GM23338 (cell line): Measurements from ENCODE around the gene GSC2. TPM values are rescaled to one million over a fixed set of nuclear protein-coding genes. Genes with fewer than 3 reads are reported as not detected.

Experiments
- ATAC-seq: fragments of 200-7000 bp; cut with Tn5 transposase; 3 replicates; pipeline ENCODE4 v1.9.1; 2020
- DNase-seq: peaks from one replicate; pipeline ENCODE4 v3.0.0-alpha.2; 2015; ENCODE audit warnings: low spot score
- H2AFZ ChIP-seq: fragments of 200-600 bp; sonication (generic); 2 replicates; pipeline ENCODE4 v1.8.0; 2016; ENCODE audit warnings: antibody characterized with exemption, mild to moderate bottlenecking, moderate library complexity
- H3F3A ChIP-seq: fragments of 200-600 bp; sonication (generic); replicated peaks from 2 replicates; pipeline ENCODE4 v1.8.0; 2017; ENCODE audit warnings: antibody characterized with exemption, mixed run types, low read depth
- H3K27ac ChIP-seq: fragments of 200-600 bp; sonication (generic); 2 replicates; pipeline ENCODE4 v1.6.1; 2016; ENCODE audit warnings: low read depth
- H3K27me3 ChIP-seq: fragments of 200-600 bp; sonication (generic); 2 replicates; pipeline ENCODE4 v1.8.0; 2016; ENCODE audit warnings: mild to moderate bottlenecking, mixed run types, moderate library complexity; ENCODE audit not compliant: insufficient read depth
- H3K36me3 ChIP-seq: fragments of 200-600 bp; sonication (generic); 2 replicates; pipeline ENCODE4 v1.8.0; 2016; ENCODE audit warnings: mild to moderate bottlenecking; ENCODE audit not compliant: insufficient read depth
- H3K4me1 ChIP-seq: fragments of 200-600 bp; sonication (generic); 2 replicates; pipeline ENCODE4 v1.8.0; 2016; ENCODE audit warnings: mild to moderate bottlenecking, moderate library complexity; ENCODE audit not compliant: insufficient read depth
- H3K4me2 ChIP-seq: fragments of 200-600 bp; sonication (generic); 2 replicates; pipeline ENCODE4 v1.7.1; 2017; ENCODE audit warnings: mixed run types
- H3K4me3 ChIP-seq: fragments of 200-600 bp; sonication (generic); 2 replicates; pipeline ENCODE4 v1.6.1; 2016; ENCODE audit warnings: mixed run types
- H3K79me2 ChIP-seq: fragments of 200-600 bp; sonication (generic); replicated peaks from 2 replicates; pipeline ENCODE4 v1.8.0; 2017; ENCODE audit warnings: mild to moderate bottlenecking; ENCODE audit not compliant: insufficient read depth
- H3K9me2 ChIP-seq: fragments of 200-600 bp; sonication (generic); 2 replicates; pipeline ENCODE4 v1.8.0; 2017; ENCODE audit not compliant: insufficient read depth
- H4K20me1 ChIP-seq: fragments of 200-600 bp; sonication (generic); replicated peaks from 2 replicates; pipeline ENCODE4 v1.8.0; 2017; ENCODE audit warnings: mild to moderate bottlenecking; ENCODE audit not compliant: insufficient read depth
- H3K27ac Mint-ChIP-seq: 2 replicates; pipeline ENCODE4 v1.8.0; 2020; ENCODE audit warnings: inconsistent platforms, mild to moderate bottlenecking, moderate library complexity, mixed read lengths
- H3K27me3 Mint-ChIP-seq: 3 replicates; pipeline ENCODE4 v1.8.0; 2022; ENCODE audit warnings: low read depth, mild to moderate bottlenecking, moderate library complexity, mixed read lengths, inconsistent platforms; ENCODE audit not compliant: insufficient read depth, poor library complexity
- H3K36me3 Mint-ChIP-seq: 3 replicates; pipeline ENCODE4 v1.8.0; 2021; ENCODE audit warnings: low read depth, mild to moderate bottlenecking, inconsistent platforms, moderate library complexity, mixed read lengths
- H3K4me1 Mint-ChIP-seq: 3 replicates; pipeline ENCODE4 v1.8.0; 2020; ENCODE audit warnings: mild to moderate bottlenecking, inconsistent platforms, mixed read lengths
- H3K4me3 Mint-ChIP-seq: 3 replicates; pipeline ENCODE4 v1.8.0; 2021; ENCODE audit warnings: moderate library complexity, mild to moderate bottlenecking, inconsistent platforms, mixed read lengths
- H3K9me3 Mint-ChIP-seq: 3 replicates; pipeline ENCODE4 v1.8.0; 2020; ENCODE audit warnings: moderate library complexity, mild to moderate bottlenecking, inconsistent platforms, mixed read lengths
- CREB1 ChIP-seq: fragments of 250-450 bp; sonication (Bioruptor Pico); IDR thresholded peaks from 2 replicates; pipeline ENCODE4 v1.5.0; 2020; ENCODE audit warnings: low read depth, mild to moderate bottlenecking, moderate library complexity
- CTCF ChIP-seq, 2 experiments: fragments of 200-600 bp in 1 of 2; sonication (generic) in 1 of 2; conservative IDR thresholded peaks; 2 replicates each; pipeline versions ENCODE4 v1.5.1 to v1.6.1; 2016 to 2017; ENCODE audit warnings: antibody characterized with exemption in 2 of 2, low read depth in 2 of 2, mild to moderate bottlenecking in 2 of 2, moderate library complexity in 1 of 2
- EZH2 ChIP-seq: fragments of 200-600 bp; sonication (generic); IDR thresholded peaks from one replicate; pipeline ENCODE4 v1.8.0; 2017; ENCODE audit warnings: antibody characterized with exemption, mild to moderate bottlenecking, low read depth; ENCODE audit not compliant: unreplicated experiment
- EZH2phosphoT487 ChIP-seq: fragments of 200-600 bp; sonication (generic); IDR thresholded peaks from one replicate; pipeline ENCODE4 v1.8.1; 2018; ENCODE audit warnings: antibody characterized with exemption; ENCODE audit not compliant: unreplicated experiment
- JUNB ChIP-seq: IDR thresholded peaks from one replicate; pipeline ENCODE4 v1.6.1; 2016; ENCODE audit warnings: antibody characterized with exemption; ENCODE audit not compliant: unreplicated experiment
- POLR2AphosphoS5 ChIP-seq: IDR thresholded peaks from 2 replicates; pipeline ENCODE4 v1.6.1; 2016; ENCODE audit warnings: antibody characterized with exemption, low read depth
- REST ChIP-seq: IDR thresholded peaks from one replicate; pipeline ENCODE4 v1.6.1; 2018; ENCODE audit warnings: antibody characterized with exemption; ENCODE audit not compliant: unreplicated experiment
- ZNF114 ChIP-seq: fragments of 250-450 bp; sonication (Bioruptor Pico); IDR thresholded peaks from 2 replicates; pipeline ENCODE4 v1.5.0; 2020; ENCODE audit warnings: mild to moderate bottlenecking, moderate library complexity
- ZNF331 ChIP-seq: fragments of 250-450 bp; sonication (Bioruptor Pico); IDR thresholded peaks from 2 replicates; pipeline ENCODE4 v1.5.0; 2020; ENCODE audit warnings: low read depth, mild to moderate bottlenecking, moderate library complexity
- polyA plus RNA-seq: library from polyadenylated mRNA; unstranded; fragments of >200 nt; fragmentation: Nextera tagmentation; extraction: Ambion mirVana; gene quantifications from 2 replicates; pipeline ENCODE4 v1.2.1, GENCODE V29; 2016
- total RNA-seq: library from RNA; depleted of rRNA; stranded (reverse); fragments of >200 nt; shearing (Covaris generic); gene quantifications from 2 replicates; pipeline ENCODE4 v1.2.3, GENCODE V29; 2014
- TF ChIP-seq, protein P1 (sequence below): fragments of 250-450 bp; sonication (Bioruptor Pico); IDR thresholded peaks from 2 replicates; pipeline ENCODE4 v1.5.0; 2020; ENCODE audit warnings: mild to moderate bottlenecking, moderate library complexity

Gene GSC2
- total and polyA plus RNA-seq, 2 experiments from 2014 or later = not detected

- TF ChIP-seq, protein P1, sequence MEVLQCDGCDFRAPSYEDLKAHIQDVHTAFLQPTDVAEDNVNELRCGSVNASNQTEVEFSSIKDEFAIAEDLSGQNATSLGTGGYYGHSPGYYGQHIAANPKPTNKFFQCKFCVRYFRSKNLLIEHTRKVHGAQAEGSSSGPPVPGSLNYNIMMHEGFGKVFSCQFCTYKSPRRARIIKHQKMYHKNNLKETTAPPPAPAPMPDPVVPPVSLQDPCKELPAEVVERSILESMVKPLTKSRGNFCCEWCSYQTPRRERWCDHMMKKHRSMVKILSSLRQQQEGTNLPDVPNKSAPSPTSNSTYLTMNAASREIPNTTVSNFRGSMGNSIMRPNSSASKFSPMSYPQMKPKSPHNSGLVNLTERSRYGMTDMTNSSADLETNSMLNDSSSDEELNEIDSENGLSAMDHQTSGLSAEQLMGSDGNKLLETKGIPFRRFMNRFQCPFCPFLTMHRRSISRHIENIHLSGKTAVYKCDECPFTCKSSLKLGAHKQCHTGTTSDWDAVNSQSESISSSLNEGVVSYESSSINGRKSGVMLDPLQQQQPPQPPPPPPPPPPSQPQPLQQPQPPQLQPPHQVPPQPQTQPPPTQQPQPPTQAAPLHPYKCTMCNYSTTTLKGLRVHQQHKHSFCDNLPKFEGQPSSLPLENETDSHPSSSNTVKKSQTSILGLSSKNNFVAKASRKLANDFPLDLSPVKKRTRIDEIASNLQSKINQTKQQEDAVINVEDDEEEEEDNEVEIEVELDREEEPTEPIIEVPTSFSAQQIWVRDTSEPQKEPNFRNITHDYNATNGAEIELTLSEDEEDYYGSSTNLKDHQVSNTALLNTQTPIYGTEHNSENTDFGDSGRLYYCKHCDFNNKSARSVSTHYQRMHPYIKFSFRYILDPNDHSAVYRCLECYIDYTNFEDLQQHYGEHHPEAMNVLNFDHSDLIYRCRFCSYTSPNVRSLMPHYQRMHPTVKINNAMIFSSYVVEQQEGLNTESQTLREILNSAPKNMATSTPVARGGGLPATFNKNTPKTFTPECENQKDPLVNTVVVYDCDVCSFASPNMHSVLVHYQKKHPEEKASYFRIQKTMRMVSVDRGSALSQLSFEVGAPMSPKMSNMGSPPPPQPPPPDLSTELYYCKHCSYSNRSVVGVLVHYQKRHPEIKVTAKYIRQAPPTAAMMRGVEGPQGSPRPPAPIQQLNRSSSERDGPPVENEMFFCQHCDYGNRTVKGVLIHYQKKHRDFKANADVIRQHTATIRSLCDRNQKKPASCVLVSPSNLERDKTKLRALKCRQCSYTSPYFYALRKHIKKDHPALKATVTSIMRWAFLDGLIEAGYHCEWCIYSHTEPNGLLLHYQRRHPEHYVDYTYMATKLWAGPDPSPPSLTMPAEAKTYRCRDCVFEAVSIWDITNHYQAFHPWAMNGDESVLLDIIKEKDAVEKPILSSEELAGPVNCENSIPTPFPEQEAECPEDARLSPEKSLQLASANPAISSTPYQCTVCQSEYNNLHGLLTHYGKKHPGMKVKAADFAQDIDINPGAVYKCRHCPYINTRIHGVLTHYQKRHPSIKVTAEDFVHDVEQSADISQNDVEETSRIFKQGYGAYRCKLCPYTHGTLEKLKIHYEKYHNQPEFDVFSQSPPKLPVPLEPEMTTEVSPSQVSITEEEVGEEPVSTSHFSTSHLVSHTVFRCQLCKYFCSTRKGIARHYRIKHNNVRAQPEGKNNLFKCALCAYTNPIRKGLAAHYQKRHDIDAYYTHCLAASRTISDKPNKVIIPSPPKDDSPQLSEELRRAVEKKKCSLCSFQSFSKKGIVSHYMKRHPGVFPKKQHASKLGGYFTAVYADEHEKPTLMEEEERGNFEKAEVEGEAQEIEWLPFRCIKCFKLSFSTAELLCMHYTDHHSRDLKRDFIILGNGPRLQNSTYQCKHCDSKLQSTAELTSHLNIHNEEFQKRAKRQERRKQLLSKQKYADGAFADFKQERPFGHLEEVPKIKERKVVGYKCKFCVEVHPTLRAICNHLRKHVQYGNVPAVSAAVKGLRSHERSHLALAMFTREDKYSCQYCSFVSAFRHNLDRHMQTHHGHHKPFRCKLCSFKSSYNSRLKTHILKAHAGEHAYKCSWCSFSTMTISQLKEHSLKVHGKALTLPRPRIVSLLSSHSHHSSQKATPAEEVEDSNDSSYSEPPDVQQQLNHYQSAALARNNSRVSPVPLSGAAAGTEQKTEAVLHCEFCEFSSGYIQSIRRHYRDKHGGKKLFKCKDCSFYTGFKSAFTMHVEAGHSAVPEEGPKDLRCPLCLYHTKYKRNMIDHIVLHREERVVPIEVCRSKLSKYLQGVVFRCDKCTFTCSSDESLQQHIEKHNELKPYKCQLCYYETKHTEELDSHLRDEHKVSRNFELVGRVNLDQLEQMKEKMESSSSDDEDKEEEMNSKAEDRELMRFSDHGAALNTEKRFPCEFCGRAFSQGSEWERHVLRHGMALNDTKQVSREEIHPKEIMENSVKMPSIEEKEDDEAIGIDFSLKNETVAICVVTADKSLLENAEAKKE = no peak
- no peak for TF ChIP-seq EZH2phosphoT487
- no peak for TF ChIP-seq CTCF (conservative IDR thresholded peaks at IDR 0.05; ENCODE audit: low read depth in 2 of 2)
- no peak for TF ChIP-seq POLR2AphosphoS5
- no peak for TF ChIP-seq EZH2
Measured at GRCh38 chr22:19183216-19183615, 33.1 kb upstream of the GSC2 start (continued).

GRCh38 chr22:19182472-19183157 is 32.5 kb upstream of the GSC2 start:
- Histone ChIP-seq H3K4me1 (no peaks in the 10 kb centered on the region; the same call in 1 of the 2 replicates), H3K36me3 (no peaks in the 10 kb centered on the region), H4K20me1 (no peaks in the 10 kb centered on the region), H3K4me3 (no peak overlapping the region), H3K27ac (no peak overlapping the region), H3K4me2 (no peak overlapping the region), H3K79me2 (peaks cover 1% of the 10 kb centered on the region; the same call in 1 of the 2 replicates), H3K9me2 (no peaks in the 10 kb centered on the region), H3K27me3 (no peaks in the 10 kb centered on the region), H2AFZ (no peak overlapping the region), H3F3A (peaks cover 4% of the 10 kb centered on the region; the same call in 1 of the 2 replicates)
- Mint-ChIP-seq H3K4me3 (no peak overlapping the region), H3K27ac (no peak overlapping the region), H3K27me3 (peaks cover 10% of the 10 kb centered on the region), H3K4me1 (no peaks in the 10 kb centered on the region), H3K9me3 (no peaks in the 10 kb centered on the region; the same call in 2 of the 3 replicates), H3K36me3 (no peaks in the 10 kb centered on the region)
- ATAC-seq = no peak
- no peak for DNase-seq
- no peak for TF ChIP-seq JUNB
- TF ChIP-seq POLR2AphosphoS5 = no peak
- no peak for TF ChIP-seq REST
- TF ChIP-seq CREB1 = no peak
- TF ChIP-seq ZNF331 (CRISPR knock-in tag) = no peak
- no peak for TF ChIP-seq CTCF (conservative IDR thresholded peaks at IDR 0.05; ENCODE audit: low read depth in 2 of 2)
- TF ChIP-seq ZNF114 (CRISPR knock-in tag) = no peak
- no peak for TF ChIP-seq EZH2
